DOHH2 (cell line): ENCODE results near the gene IRAK2.

ENCODE experiments used
- CTCF ChIP-seq: fragments of 200-600 bp; sonication (generic); IDR thresholded peaks from one replicate; pipeline ENCODE4 v1.5.1; 2014; ENCODE audit warnings: antibody characterized with exemption, mild to moderate bottlenecking, low read depth, low read length; ENCODE audit not compliant: poor library complexity, severe bottlenecking
- EZH2phosphoT487 ChIP-seq: fragments of 200-600 bp; sonication (generic); IDR thresholded peaks from 2 replicates; pipeline ENCODE4 v1.6.1; 2017; ENCODE audit warnings: borderline replicate concordance, mild to moderate bottlenecking, antibody characterized with exemption, low read length, moderate library complexity, mixed read lengths

DNA sequence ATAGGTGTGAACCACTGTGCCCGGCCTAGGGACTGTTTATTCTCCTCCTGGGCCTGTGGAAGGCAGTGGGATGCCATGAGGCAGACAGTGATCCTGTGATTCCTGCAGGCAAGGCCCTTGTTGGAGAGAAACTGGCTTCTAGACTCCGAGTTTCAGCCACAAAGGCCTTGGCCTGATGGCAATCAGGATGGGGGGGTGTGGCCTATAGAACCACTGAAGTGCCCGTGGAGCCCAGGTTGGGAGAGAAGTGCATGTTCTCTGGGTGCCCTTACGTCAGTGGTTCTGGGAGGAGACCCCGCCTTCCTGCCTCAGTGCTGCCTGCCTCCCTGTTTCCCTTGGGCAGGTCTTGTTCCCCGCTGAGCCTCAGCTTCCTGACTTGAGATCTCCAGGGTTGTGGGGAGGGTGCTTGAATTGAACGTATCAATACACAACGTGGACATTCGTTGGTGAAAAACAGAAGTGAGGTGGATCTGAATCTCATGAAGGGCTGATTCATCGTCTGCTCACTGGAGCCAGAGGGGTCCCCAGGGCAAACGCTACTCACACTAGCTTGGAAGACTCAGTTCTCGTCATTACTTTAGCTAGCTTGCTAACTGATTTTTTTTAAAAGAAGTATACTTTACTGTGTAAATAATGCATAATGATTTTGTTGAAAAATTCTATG lies 31.8 kb downstream of the IRAK2 start:
- no peak for TF ChIP-seq CTCF
- no peak for TF ChIP-seq EZH2phosphoT487
